DOHH2 (cell line): ENCODE data around the gene SLC44A2.

Source experiments
- H3F3A ChIP-seq: fragments of 200-600 bp; sonication (generic), shearing (Covaris generic); 2 replicates; pipeline ENCODE4 v1.6.0; 2016; ENCODE audit warnings: antibody characterized with exemption, mild to moderate bottlenecking; ENCODE audit not compliant: control insufficient read depth, insufficient read depth
- H3K27ac ChIP-seq: fragments of 200-600 bp; sonication (generic); 2 replicates; pipeline ENCODE4 v1.5.1; 2014; ENCODE audit warnings: low read depth, mild to moderate bottlenecking, low read length, moderate library complexity
- H3K27me3 ChIP-seq: fragments of 200-600 bp; sonication (generic); 2 replicates; pipeline ENCODE4 v1.6.1; 2014; ENCODE audit warnings: mild to moderate bottlenecking, low read length, mixed read lengths; ENCODE audit not compliant: control insufficient read depth
- H3K36me3 ChIP-seq: fragments of 200-600 bp; sonication (generic); 2 replicates; pipeline ENCODE4 v1.6.1; 2014; ENCODE audit warnings: mild to moderate bottlenecking, low read length, moderate library complexity, mixed read lengths; ENCODE audit not compliant: control insufficient read depth
- H3K4me1 ChIP-seq: fragments of 200-600 bp; sonication (generic); 2 replicates; pipeline ENCODE4 v1.6.1; 2014; ENCODE audit warnings: mild to moderate bottlenecking, low read length, mixed read lengths; ENCODE audit not compliant: control insufficient read depth
- H3K4me2 ChIP-seq: fragments of 200-600 bp; sonication (generic); 2 replicates; pipeline ENCODE4 v1.6.0; 2014; ENCODE audit warnings: mild to moderate bottlenecking, low read length, moderate library complexity
- H3K4me3 ChIP-seq: fragments of 200-600 bp; sonication (generic); 2 replicates; pipeline ENCODE4 v1.5.1; 2014; ENCODE audit warnings: mild to moderate bottlenecking, low read length, mixed read lengths
- H3K79me2 ChIP-seq: fragments of 200-600 bp; sonication (generic); 2 replicates; pipeline ENCODE4 v1.6.1; 2014; ENCODE audit warnings: mild to moderate bottlenecking, low read length, mixed read lengths; ENCODE audit not compliant: control insufficient read depth
- H3K9me2 ChIP-seq: fragments of 200-600 bp; sonication (generic); replicated peaks from 2 replicates; pipeline ENCODE4 v1.6.1; 2014; ENCODE audit warnings: mild to moderate bottlenecking, low read length, mixed read lengths; ENCODE audit not compliant: control insufficient read depth
- H3K9me3 ChIP-seq: fragments of 200-600 bp; sonication (generic); 2 replicates; pipeline ENCODE4 v1.6.1; 2014; ENCODE audit warnings: antibody characterized with exemption, low read length, mixed read lengths; ENCODE audit not compliant: control insufficient read depth, insufficient read depth
- H4K20me1 ChIP-seq: fragments of 200-600 bp; sonication (generic); 2 replicates; pipeline ENCODE4 v1.6.0; 2014; ENCODE audit warnings: low read depth, mild to moderate bottlenecking, antibody characterized with exemption, low read length, moderate library complexity; ENCODE audit not compliant: control insufficient read depth, insufficient read depth
- EZH2phosphoT487 ChIP-seq: fragments of 200-600 bp; sonication (generic); IDR thresholded peaks from 2 replicates; pipeline ENCODE4 v1.6.1; 2017; ENCODE audit warnings: borderline replicate concordance, mild to moderate bottlenecking, antibody characterized with exemption, low read length, moderate library complexity, mixed read lengths
- TF ChIP-seq, protein P1 (sequence below): fragments of 200-600 bp; sonication (generic); IDR thresholded peaks from one replicate; pipeline ENCODE4 v1.5.1; 2014; ENCODE audit warnings: antibody characterized with exemption, mild to moderate bottlenecking, low read depth, low read length; ENCODE audit not compliant: poor library complexity, severe bottlenecking

The SLC44A2 gene

DNA sequence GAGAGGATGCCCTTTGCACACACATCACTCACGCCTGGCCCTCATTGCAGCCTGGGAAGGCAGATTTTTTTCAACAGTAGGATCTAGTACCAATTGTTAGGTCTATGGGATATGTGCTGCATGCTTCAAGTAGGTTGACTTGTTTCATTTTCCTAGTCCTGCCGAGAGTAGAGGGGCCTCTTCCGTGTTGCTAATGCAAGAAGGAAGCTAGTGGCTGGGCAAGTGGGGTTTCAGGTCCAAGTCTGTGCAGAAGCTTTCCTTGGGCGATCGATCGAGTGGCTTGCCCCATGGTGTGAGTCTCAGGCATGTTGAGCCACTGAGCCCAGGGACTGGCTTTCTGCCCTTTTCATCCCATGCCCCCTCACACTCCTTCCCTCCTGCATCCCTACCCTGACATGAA is 42.5 kb downstream of the SLC44A2 start:
- no peaks in the 10 kb centered on the region for H3K9me3 ChIP-seq
- H3K4me1 ChIP-seq = peaks cover 23% of the 10 kb centered on the region
- peaks cover 98% of the 10 kb centered on the region for H3K79me2 ChIP-seq
- no peak for TF ChIP-seq EZH2phosphoT487
- TF ChIP-seq, protein P1, sequence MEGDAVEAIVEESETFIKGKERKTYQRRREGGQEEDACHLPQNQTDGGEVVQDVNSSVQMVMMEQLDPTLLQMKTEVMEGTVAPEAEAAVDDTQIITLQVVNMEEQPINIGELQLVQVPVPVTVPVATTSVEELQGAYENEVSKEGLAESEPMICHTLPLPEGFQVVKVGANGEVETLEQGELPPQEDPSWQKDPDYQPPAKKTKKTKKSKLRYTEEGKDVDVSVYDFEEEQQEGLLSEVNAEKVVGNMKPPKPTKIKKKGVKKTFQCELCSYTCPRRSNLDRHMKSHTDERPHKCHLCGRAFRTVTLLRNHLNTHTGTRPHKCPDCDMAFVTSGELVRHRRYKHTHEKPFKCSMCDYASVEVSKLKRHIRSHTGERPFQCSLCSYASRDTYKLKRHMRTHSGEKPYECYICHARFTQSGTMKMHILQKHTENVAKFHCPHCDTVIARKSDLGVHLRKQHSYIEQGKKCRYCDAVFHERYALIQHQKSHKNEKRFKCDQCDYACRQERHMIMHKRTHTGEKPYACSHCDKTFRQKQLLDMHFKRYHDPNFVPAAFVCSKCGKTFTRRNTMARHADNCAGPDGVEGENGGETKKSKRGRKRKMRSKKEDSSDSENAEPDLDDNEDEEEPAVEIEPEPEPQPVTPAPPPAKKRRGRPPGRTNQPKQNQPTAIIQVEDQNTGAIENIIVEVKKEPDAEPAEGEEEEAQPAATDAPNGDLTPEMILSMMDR = no peak
- H3K9me2 ChIP-seq = no peaks in the 10 kb centered on the region
- peaks cover 30% of the 10 kb centered on the region for H4K20me1 ChIP-seq
- H3K4me2 ChIP-seq = no peak overlapping the region
- peaks cover 14% of the 10 kb centered on the region for H3F3A ChIP-seq
- H3K27me3 ChIP-seq = no peaks in the 10 kb centered on the region
- no peak overlapping the region for H3K4me3 ChIP-seq
- H3K27ac ChIP-seq = no peak overlapping the region
- peaks cover 69% of the 10 kb centered on the region for H3K36me3 ChIP-seq

DNA sequence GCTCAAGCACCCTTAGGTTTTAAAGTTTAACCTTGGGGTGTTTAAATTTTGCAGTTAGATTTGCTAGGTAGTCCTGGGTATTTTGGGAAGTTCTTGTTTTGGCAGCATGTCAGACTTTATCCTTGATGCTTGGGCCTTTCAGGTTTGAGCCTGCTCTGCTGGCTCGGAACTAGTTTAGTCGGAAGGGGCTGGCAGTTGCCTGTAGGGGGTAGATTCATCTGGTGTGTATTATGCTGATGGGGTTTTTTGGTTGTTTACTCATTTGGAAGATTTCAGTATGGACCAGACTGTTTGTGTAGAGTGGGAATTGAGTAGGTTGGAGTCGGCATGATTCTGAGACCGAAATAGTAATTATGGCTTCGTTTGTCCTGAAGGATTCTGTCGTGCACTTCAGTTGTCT is 43.9 kb downstream of the SLC44A2 start:
- Histone ChIP-seq H3K79me2 (peaks cover 98% of the 10 kb centered on the region), H3K9me2 (no peaks in the 10 kb centered on the region), H3K9me3 (no peaks in the 10 kb centered on the region), H3F3A (peaks cover 13% of the 10 kb centered on the region), H3K4me2 (no peak overlapping the region), H3K4me1 (peaks cover 9% of the 10 kb centered on the region), H3K4me3 (no peak overlapping the region), H3K27me3 (no peaks in the 10 kb centered on the region), H3K36me3 (peaks cover 77% of the 10 kb centered on the region), H3K27ac (no peak overlapping the region), H4K20me1 (peaks cover 27% of the 10 kb centered on the region)
- TF ChIP-seq, protein P1 = no peak
- TF ChIP-seq EZH2phosphoT487 = no peak

DNA sequence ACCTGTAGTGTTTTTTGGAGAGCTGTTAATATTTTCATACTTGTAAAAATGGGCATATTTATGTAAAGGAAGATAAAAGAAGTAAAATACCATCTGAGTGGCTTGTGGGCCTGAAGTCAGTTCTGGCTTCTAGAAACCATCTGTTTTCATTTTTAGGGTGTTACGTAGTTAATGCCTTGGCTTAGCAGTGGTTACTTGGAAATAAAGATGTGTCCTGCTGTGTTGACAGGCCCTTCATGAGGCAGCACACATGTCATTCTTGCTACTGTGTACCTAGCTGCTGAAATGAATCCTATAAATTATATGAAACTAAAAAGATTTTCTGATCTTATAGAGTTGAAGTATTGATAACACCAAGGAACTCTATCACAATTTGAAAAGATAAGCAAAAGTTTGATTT is 44.8 kb downstream of the SLC44A2 start:
- H3F3A ChIP-seq = peaks cover 13% of the 10 kb centered on the region

More for the DNA sequence above, 44.8 kb downstream of the SLC44A2 start:
- no peak overlapping the region for H3K4me3 ChIP-seq
- no peaks in the 10 kb centered on the region for H3K27me3 ChIP-seq
- H3K27ac ChIP-seq = no peak overlapping the region
- no peak overlapping the region for H3K4me2 ChIP-seq
- no peak for TF ChIP-seq EZH2phosphoT487
- TF ChIP-seq, protein P1 = no peak
- H3K4me1 ChIP-seq = peaks cover 7% of the 10 kb centered on the region
- peaks cover 86% of the 10 kb centered on the region for H3K36me3 ChIP-seq
- peaks cover 98% of the 10 kb centered on the region for H3K79me2 ChIP-seq
- no peaks in the 10 kb centered on the region for H3K9me3 ChIP-seq
- no peaks in the 10 kb centered on the region for H3K9me2 ChIP-seq
- peaks cover 27% of the 10 kb centered on the region for H4K20me1 ChIP-seq
